HepG2 (cell line): ENCODE results near the gene ZNF189. TPM values are rescaled to one million over a fixed set of nuclear protein-coding genes. Genes with fewer than 3 reads are reported as not detected.
A peak's percentile ranks its signal among the peaks of the same experiment; 100 is the strongest.

ENCODE experiments used
- MYNN ChIP-seq: sonication (generic); formaldehyde crosslinking; IDR thresholded peaks from 2 replicates; pipeline ENCODE4 v1.4.0; 2020; ENCODE audit warnings: mild to moderate bottlenecking, low read depth, missing genetic modification reagents
- NAIF1 ChIP-seq: sonication (generic); formaldehyde crosslinking; IDR thresholded peaks from 2 replicates; pipeline ENCODE4 v1.5.0; 2020; ENCODE audit warnings: mild to moderate bottlenecking, missing genetic modification reagents, borderline replicate concordance
- RNF2 ChIP-seq: fragments of 450-650 bp; conservative IDR thresholded peaks from 2 replicates; pipeline ENCODE4 v1.6.1; 2016; ENCODE audit warnings: low read depth
- SATB2 ChIP-seq: sonication (generic); formaldehyde crosslinking; IDR thresholded peaks from 2 replicates; pipeline ENCODE4 v1.5.0; 2020; ENCODE audit warnings: missing genetic modification reagents
- SCMH1 ChIP-seq: sonication (generic); formaldehyde crosslinking; IDR thresholded peaks from 2 replicates; pipeline ENCODE4 v1.9.0; 2021; ENCODE audit warnings: missing genetic modification reagents, mild to moderate bottlenecking, borderline replicate concordance
- TIGD3 ChIP-seq: sonication (generic); formaldehyde crosslinking; IDR thresholded peaks from 2 replicates; pipeline ENCODE4 v1.5.1; 2020; ENCODE audit warnings: mild to moderate bottlenecking, missing genetic modification reagents, borderline replicate concordance
- ZBTB34 ChIP-seq: sonication (generic); formaldehyde crosslinking; IDR thresholded peaks from 2 replicates; pipeline ENCODE4 v1.8.0; 2022; ENCODE audit warnings: mild to moderate bottlenecking, missing genetic modification reagents
- ZNF143 ChIP-seq: sonication (generic); formaldehyde crosslinking; IDR thresholded peaks from 2 replicates; pipeline ENCODE4 v1.4.0; 2020; ENCODE audit warnings: missing genetic modification reagents
- ZNF18 ChIP-seq: sonication (generic); formaldehyde crosslinking; IDR thresholded peaks from 2 replicates; pipeline ENCODE4 v1.8.0; 2022; ENCODE audit warnings: mild to moderate bottlenecking, missing genetic modification reagents; ENCODE audit not compliant: insufficient replicate concordance
- ZNF670 ChIP-seq: sonication (generic); formaldehyde crosslinking; IDR thresholded peaks from 2 replicates; pipeline ENCODE4 v1.8.0; 2022; ENCODE audit warnings: mild to moderate bottlenecking, missing genetic modification reagents, borderline replicate concordance
- ZNF703 ChIP-seq: sonication (generic); formaldehyde crosslinking; IDR thresholded peaks from 2 replicates; pipeline ENCODE4 v1.5.1; 2020; ENCODE audit warnings: missing genetic modification reagents, mild to moderate bottlenecking, moderate library complexity, borderline replicate concordance
- polyA plus RNA-seq, 8 experiments: library from polyadenylated mRNA; depleted of rRNA in 3 of 8; stranded (reverse) in 7 of 8; unstranded in 1 of 8; fragments of >200 nt; fragmentation: Illumina TruSeq in 4 of 8; extraction: Trizol in 4 of 8; gene quantifications; 2 replicates each; pipeline versions ENCODE4 v1.2.1 to v1.2.3, GENCODE V29; 2011 to 2016; ENCODE audit warnings: low read depth in 4 of 8, missing spikeins in 1 of 8, mixed read lengths in 1 of 8; ENCODE audit not compliant: insufficient read depth in 1 of 8
- total RNA-seq, 5 experiments: library from RNA; depleted of rRNA; stranded (reverse); fragments of >200 nt; fragmentation: Illumina TruSeq; extraction: Trizol; gene quantifications; 2 replicates each; pipeline ENCODE4 v1.2.3, GENCODE V29; 2016; ENCODE audit warnings: low read depth in 1 of 5
- TF ChIP-seq, protein P1 (sequence below): sonication (generic); formaldehyde crosslinking; IDR thresholded peaks from 2 replicates; pipeline ENCODE4 v1.5.0; 2020; ENCODE audit warnings: missing genetic modification reagents
- TF ChIP-seq, protein P2 (sequence below): sonication (generic); formaldehyde crosslinking; IDR thresholded peaks from 2 replicates; pipeline ENCODE4 v1.8.0; 2022; ENCODE audit warnings: mild to moderate bottlenecking, missing genetic modification reagents, moderate library complexity
- TF ChIP-seq, protein P3 (sequence below): sonication (generic); formaldehyde crosslinking; IDR thresholded peaks from 2 replicates; pipeline ENCODE4 v1.5.0; 2020; ENCODE audit warnings: mild to moderate bottlenecking, missing genetic modification reagents, borderline replicate concordance

The ZNF189 gene
- total and polyA plus RNA-seq, 2 of the 13 experiments (the other 11 are each of a cell fraction or from before 2014, with no cell fraction given), result 8.4 to 50.0 TPM

GRCh38 chr9:101445353-101446029, 46.8 kb downstream of the ZNF189 start (continued):
- TF ChIP-seq SCMH1, result no peak
- TF ChIP-seq ZNF703 (CRISPR knock-in tag), result 0 out of 2 replicates have a peak, but pooled peaks have one; percentile 53
- no peak for TF ChIP-seq MYNN (CRISPR knock-in tag)
- TF ChIP-seq ZNF18 (CRISPR knock-in tag), result peak; percentile 67
- no peak for TF ChIP-seq RNF2
- no peak for TF ChIP-seq ZNF143 (CRISPR knock-in tag)
- 0 out of 2 replicates have a peak, but pooled peaks have one; percentile 50 for TF ChIP-seq ZBTB34 (CRISPR knock-in tag)
- TF ChIP-seq TIGD3 (CRISPR knock-in tag), result no peak
- TF ChIP-seq, protein P1, sequence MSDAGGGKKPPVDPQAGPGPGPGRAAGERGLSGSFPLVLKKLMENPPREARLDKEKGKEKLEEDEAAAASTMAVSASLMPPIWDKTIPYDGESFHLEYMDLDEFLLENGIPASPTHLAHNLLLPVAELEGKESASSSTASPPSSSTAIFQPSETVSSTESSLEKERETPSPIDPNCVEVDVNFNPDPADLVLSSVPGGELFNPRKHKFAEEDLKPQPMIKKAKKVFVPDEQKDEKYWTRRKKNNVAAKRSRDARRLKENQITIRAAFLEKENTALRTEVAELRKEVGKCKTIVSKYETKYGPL (CRISPR knock-in tag), result no peak
- peak; percentile 83 for TF ChIP-seq ZNF670 (CRISPR knock-in tag)
- TF ChIP-seq SATB2, result no peak
- TF ChIP-seq, protein P2, sequence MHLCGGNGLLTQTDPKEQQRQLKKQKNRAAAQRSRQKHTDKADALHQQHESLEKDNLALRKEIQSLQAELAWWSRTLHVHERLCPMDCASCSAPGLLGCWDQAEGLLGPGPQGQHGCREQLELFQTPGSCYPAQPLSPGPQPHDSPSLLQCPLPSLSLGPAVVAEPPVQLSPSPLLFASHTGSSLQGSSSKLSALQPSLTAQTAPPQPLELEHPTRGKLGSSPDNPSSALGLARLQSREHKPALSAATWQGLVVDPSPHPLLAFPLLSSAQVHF (CRISPR knock-in tag), result no peak
- TF ChIP-seq, protein P3, sequence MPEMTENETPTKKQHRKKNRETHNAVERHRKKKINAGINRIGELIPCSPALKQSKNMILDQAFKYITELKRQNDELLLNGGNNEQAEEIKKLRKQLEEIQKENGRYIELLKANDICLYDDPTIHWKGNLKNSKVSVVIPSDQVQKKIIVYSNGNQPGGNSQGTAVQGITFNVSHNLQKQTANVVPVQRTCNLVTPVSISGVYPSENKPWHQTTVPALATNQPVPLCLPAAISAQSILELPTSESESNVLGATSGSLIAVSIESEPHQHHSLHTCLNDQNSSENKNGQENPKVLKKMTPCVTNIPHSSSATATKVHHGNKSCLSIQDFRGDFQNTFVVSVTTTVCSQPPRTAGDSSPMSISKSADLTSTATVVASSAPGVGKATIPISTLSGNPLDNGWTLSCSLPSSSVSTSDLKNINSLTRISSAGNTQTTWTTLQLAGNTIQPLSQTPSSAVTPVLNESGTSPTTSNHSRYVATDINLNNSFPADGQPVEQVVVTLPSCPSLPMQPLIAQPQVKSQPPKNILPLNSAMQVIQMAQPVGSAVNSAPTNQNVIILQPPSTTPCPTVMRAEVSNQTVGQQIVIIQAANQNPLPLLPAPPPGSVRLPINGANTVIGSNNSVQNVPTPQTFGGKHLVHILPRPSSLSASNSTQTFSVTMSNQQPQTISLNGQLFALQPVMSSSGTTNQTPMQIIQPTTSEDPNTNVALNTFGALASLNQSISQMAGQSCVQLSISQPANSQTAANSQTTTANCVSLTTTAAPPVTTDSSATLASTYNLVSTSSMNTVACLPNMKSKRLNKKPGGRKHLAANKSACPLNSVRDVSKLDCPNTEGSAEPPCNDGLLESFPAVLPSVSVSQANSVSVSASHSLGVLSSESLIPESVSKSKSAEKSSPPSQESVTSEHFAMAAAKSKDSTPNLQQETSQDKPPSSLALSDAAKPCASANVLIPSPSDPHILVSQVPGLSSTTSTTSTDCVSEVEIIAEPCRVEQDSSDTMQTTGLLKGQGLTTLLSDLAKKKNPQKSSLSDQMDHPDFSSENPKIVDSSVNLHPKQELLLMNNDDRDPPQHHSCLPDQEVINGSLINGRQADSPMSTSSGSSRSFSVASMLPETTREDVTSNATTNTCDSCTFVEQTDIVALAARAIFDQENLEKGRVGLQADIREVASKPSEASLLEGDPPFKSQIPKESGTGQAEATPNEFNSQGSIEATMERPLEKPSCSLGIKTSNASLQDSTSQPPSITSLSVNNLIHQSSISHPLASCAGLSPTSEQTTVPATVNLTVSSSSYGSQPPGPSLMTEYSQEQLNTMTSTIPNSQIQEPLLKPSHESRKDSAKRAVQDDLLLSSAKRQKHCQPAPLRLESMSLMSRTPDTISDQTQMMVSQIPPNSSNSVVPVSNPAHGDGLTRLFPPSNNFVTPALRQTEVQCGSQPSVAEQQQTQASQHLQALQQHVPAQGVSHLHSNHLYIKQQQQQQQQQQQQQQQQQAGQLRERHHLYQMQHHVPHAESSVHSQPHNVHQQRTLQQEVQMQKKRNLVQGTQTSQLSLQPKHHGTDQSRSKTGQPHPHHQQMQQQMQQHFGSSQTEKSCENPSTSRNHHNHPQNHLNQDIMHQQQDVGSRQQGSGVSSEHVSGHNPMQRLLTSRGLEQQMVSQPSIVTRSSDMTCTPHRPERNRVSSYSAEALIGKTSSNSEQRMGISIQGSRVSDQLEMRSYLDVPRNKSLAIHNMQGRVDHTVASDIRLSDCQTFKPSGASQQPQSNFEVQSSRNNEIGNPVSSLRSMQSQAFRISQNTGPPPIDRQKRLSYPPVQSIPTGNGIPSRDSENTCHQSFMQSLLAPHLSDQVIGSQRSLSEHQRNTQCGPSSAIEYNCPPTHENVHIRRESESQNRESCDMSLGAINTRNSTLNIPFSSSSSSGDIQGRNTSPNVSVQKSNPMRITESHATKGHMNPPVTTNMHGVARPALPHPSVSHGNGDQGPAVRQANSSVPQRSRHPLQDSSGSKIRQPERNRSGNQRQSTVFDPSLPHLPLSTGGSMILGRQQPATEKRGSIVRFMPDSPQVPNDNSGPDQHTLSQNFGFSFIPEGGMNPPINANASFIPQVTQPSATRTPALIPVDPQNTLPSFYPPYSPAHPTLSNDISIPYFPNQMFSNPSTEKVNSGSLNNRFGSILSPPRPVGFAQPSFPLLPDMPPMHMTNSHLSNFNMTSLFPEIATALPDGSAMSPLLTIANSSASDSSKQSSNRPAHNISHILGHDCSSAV, result no peak
- TF ChIP-seq NAIF1 (CRISPR knock-in tag), result no peak
